Activated CD4-positive, alpha-beta T cell treated with anti-CD3 and anti-CD28 coated beads for 1 hour (primary cell): Measurements from ENCODE around the gene KCNA4.
"Not testable (repeated sequence)": the region's sequence is repeated elsewhere in the genome, so short reads cannot be mapped to it uniquely, and the experiment has no call there.

Source experiments
- DNase-seq: peaks from one replicate; pipeline ENCODE4 v3.0.0-alpha.2; 2020

KCNA4 gene

GRCh38 chr11:29996016-29996415 is 20.8 kb downstream of the KCNA4 start:
- no peak for DNase-seq

- no peak for DNase-seq
Measured at GRCh38 chr11:29989174-29989970, 27.5 kb downstream of the KCNA4 start.

- no peak for DNase-seq
Measured at GRCh38 chr11:29985248-29985647, 31.6 kb downstream of the KCNA4 start.

- no peak for DNase-seq
Measured at GRCh38 chr11:29984544-29984943, 32.3 kb downstream of the KCNA4 start.

GRCh38 chr11:29978549-29978948 is 38.3 kb downstream of the KCNA4 start:
- DNase-seq = no peak

GRCh38 chr11:29975580-29975979 is 41.2 kb downstream of the KCNA4 start:
- DNase-seq = not testable (repeated sequence)

GRCh38 chr11:29963796-29964195 is 53.0 kb downstream of the KCNA4 start:
- no peak for DNase-seq

- no peak for DNase-seq
Measured at GRCh38 chr11:29963036-29963435, 53.8 kb downstream of the KCNA4 start.

- DNase-seq = no peak
Measured at GRCh38 chr11:29962243-29962642, 54.6 kb downstream of the KCNA4 start.
